GM21529 (cell line): ENCODE data around the gene ATXN1.
A peak's percentile ranks its signal among the peaks of the same experiment; 100 is the strongest.
"Not testable (repeated sequence)": the region's sequence is repeated elsewhere in the genome, so short reads cannot be mapped to it uniquely, and the experiment has no call there.

Experiments
- ATAC-seq: cut with Tn5 transposase; IDR thresholded peaks from one replicate; pipeline ENCODE4 v1.9.1; 2021; ENCODE audit not compliant: unreplicated experiment

ATXN1 gene

GRCh38 chr6:16468991-16469615, 292.2 kb downstream of the ATXN1 start:
- ATAC-seq, result no peak

GRCh38 chr6:16466800-16467553, 294.3 kb downstream of the ATXN1 start:
- ATAC-seq, result no peak

- no peak for ATAC-seq
Observed at GRCh38 chr6:16464045-16464444, 297.2 kb downstream of the ATXN1 start.

GRCh38 chr6:16463246-16463645, 298.0 kb downstream of the ATXN1 start:
- not testable (repeated sequence) for ATAC-seq

DNA sequence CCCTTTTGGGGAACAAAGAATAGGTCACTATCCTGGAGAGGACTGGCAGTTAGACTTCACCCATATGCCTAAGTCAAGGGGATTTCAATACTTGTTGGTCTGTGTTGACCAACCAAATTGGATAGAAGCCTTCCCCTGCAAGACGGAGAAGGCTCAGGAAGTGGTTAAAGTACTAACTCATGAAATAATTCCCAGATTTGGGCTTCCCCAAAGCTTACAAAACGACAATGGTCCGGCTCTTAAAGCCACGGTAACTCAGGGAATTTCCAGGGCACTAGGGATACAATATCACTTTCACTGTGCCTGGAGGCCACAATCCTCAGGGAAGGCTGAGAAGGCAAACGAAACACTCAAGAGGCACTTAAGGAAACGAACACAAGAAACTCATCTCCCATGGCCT, 299.8 kb downstream of the ATXN1 start:
- ATAC-seq, result no peak

GRCh38 chr6:16459472-16459871, 301.8 kb downstream of the ATXN1 start:
- ATAC-seq, result not testable (repeated sequence)

DNA sequence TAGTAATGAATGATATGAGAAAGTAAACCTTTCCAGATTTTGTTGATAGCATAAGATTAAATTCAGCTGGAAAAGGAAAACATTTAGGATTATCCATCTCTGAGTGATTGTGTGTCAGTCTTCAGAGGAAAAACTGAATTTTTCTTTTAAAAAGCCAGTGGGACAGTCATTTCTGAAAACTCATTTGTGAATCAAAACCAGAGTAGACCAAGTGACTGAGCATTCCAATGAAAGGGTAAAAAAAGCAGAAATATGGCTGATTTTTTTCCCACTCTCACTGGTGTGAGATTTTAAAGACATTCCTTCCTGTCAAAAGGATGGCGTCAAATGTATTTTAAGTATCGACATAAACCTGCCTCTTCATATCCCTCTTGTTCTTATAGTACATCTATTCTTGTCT, 308.9 kb downstream of the ATXN1 start:
- no peak for ATAC-seq

- ATAC-seq, result no peak
Observed at GRCh38 chr6:16450821-16451220, 310.4 kb downstream of the ATXN1 start.

DNA sequence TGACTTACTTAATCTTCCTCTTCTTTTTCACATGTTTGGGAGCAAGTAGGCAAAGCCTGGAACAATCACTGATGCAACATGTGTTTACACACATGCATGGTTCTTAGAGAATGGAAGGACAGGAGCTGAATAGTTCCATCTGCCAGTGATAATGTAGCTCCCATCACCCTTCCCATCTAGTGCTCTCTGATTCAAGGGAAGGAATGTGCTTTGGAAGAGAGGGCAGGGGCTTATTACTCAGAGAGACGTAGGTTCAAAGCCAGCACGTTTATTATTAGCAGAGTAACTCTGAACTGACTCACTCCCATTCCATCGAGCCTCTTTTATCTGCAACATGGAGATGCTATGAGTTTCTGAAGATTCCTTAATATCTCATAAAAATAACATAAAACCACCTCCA, 311.0 kb downstream of the ATXN1 start:
- ATAC-seq, result no peak

DNA sequence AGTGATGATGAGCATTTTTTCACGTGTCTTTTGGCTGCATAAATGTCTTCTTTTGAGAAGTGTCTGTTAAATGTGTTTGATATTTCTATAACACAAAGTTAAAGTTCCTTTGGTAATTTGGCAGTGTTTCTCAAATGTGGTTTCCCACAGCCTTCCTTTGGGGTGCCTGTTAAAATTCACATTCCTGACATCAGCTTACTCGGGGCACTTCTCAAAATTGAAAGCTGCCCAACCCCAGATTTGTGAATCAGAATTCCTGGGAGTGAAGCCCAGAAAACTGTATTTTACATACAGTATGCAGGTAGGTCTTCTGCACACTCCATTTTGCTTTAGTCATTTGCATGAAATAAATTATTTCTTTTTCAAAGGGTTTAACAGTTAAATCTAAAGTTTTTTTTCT, 315.0 kb downstream of the ATXN1 start:
- no peak for ATAC-seq

DNA sequence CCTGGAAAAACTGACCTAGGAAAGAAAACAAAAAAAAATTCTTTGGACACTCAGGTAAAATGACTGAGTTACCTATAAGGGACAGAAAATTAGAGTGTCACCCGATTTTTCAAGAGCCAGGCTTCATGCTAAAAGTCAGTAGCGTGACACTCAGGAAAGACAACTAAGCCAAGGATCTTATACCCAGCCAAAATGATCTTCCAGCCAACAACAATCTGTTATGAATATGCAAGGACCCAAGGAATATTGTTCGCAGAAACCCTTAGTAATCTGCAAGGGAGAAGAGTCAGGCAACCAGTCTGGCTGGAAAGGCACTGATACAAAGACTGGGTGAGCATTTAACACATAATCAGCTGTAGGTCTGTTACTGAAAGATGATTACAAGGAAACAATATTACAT, 319.2 kb downstream of the ATXN1 start:
- ATAC-seq, result no peak

DNA sequence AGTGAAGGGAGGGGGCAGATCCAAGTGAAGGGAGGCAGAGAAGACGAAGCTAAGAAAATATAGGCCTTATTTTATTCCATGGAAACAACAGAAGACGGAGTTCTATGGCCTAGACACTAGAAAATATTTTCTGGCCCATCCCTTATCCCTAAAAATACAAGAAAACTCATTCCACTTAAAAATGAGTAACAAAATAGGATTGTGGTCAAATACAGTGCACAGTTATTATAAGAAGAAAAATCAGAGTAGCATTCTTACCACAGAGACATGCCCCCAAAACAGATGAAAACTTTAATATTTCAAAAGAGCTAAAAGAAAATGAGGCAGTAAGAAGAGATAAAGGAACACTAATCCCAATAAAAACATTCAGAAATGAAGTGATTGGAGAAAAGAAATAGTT, 320.0 kb downstream of the ATXN1 start:
- no peak for ATAC-seq

GRCh38 chr6:16440636-16441212, 320.5 kb downstream of the ATXN1 start:
- ATAC-seq, result no peak

GRCh38 chr6:16438718-16439591, 322.3 kb downstream of the ATXN1 start:
- no peak for ATAC-seq

DNA sequence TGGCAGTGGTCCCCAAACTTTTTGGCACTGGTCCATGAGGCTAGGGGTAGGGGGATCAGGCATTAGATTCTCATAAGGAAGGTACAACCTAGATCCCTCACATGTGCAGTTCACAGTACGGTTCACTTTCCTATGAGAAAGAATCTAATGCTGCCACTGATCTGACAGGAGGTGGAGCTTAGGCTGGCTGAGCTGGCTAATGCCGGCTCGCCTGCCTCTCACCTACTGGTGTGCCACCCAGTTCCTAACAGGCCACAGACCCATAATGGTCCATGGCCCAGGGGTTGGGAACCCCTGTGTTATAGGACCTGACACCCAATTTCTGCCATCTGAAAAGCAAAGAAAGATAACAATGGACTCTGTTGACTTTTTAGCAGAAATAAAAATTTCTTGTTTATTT, 323.3 kb downstream of the ATXN1 start:
- ATAC-seq, result no peak

DNA sequence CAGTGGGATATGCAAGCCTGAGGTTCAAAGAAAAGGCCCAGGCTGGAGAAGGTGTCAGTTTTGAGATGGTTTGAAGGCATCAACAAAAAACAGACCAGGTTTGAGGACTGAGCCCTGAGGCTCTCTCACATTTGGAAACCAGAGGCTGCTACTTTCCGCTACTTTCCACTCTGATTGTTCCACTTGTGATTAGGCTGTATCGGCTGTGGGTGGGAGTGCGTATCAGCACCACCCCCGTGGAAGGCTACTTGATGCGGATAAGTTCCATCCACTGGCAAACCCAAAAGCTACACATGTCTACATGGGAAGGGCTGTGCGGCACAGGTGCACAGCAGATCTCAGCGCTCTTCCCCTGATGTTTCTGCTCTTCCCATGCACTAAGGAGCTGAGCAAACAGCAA, 324.2 kb downstream of the ATXN1 start:
- ATAC-seq, result no peak

- ATAC-seq, result no peak
Observed at GRCh38 chr6:16436550-16436949, 324.7 kb downstream of the ATXN1 start.

DNA sequence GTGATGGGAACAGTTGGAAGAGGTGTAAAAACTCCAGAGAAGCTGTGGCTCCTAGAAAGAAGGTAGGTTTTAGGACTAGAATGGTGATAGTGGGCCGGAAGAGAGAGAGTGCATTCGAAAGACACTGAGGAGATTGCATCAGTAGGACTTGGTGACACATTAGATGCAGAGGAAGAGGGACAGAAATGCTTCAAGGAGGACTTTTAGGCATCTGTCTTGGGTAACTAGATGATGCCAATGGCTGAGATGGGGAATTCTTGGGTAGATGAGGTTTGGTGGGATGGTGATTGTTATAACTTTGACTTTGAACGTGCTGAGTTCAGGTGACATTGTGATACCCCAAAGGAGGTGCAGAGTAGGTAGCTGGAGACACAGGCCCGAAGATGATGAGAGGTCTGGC, 326.4 kb downstream of the ATXN1 start:
- no peak for ATAC-seq

- no peak for ATAC-seq
Observed at GRCh38 chr6:16433338-16433890, 327.8 kb downstream of the ATXN1 start.

GRCh38 chr6:16432075-16433032, 328.9 kb downstream of the ATXN1 start:
- ATAC-seq, result peak; percentile 76
